G401.6 (cell line): ENCODE data around the gene JAGN1.
"Not testable (repeated sequence)": the region's sequence is repeated elsewhere in the genome, so short reads cannot be mapped to it uniquely, and the experiment has no call there.

Experiments used
- FAIRE-seq: peaks from 2 replicates; lab custom pipeline; 2012; peaks lifted over from hg19 to GRCh38; lab: Jason Lieb, UNC

The JAGN1 gene

GRCh38 chr3:9918261-9919038, 28.0 kb downstream of the JAGN1 start:
- FAIRE-seq: no peak

GRCh38 chr3:9928158-9928557, 37.7 kb downstream of the JAGN1 start:
- FAIRE-seq: no peak

GRCh38 chr3:9930804-9931418, 40.5 kb downstream of the JAGN1 start:
- FAIRE-seq: no peak

- no peak for FAIRE-seq
Measured at GRCh38 chr3:9932535-9932842, 42.1 kb downstream of the JAGN1 start.

DNA sequence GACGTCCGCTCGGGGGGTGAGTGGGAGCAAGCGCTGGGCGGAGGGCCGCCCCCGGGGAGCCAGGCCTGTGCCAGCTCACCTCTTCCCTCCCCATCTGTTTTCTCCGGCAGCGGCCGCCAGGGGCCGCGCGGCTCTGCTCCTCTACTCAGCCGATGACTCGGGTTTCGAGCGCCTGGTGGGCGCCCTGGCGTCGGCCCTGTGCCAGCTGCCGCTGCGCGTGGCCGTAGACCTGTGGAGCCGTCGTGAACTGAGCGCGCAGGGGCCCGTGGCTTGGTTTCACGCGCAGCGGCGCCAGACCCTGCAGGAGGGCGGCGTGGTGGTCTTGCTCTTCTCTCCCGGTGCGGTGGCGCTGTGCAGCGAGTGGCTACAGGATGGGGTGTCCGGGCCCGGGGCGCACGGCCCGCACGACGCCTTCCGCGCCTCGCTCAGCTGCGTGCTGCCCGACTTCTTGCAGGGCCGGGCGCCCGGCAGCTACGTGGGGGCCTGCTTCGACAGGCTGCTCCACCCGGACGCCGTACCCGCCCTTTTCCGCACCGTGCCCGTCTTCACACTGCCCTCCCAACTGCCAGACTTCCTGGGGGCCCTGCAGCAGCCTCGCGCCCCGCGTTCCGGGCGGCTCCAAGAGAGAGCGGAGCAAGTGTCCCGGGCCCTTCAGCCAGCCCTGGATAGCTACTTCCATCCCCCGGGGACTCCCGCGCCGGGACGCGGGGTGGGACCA, 42.6 kb downstream of the JAGN1 start:
- FAIRE-seq: no peak

GRCh38 chr3:9933561-9934234, 43.3 kb downstream of the JAGN1 start, which contains the start of gene CRELD1:
Gene CRELD1, plus strand, starts transcription at chr3:9933834. Its CDS starts 605 bp downstream, at chr3:9934439.
- FAIRE-seq: peak; percentile 88

DNA sequence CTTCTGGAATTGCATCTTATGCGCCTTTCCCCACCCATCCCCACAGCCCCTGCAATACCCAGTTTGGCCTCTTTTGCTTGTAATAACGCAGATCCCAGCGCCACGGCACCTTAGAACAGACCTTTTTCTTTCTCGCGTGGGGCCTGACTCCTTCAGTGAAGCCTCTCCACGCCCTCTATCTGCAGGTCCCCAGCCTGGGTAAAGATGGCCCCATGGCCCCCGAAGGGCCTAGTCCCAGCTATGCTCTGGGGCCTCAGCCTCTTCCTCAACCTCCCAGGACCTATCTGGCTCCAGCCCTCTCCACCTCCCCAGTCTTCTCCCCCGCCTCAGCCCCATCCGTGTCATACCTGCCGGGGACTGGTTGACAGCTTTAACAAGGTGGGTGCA, 43.8 kb downstream of the JAGN1 start:
- FAIRE-seq: no peak

- FAIRE-seq: no peak
Measured at GRCh38 chr3:9934993-9935392, 44.6 kb downstream of the JAGN1 start.

DNA sequence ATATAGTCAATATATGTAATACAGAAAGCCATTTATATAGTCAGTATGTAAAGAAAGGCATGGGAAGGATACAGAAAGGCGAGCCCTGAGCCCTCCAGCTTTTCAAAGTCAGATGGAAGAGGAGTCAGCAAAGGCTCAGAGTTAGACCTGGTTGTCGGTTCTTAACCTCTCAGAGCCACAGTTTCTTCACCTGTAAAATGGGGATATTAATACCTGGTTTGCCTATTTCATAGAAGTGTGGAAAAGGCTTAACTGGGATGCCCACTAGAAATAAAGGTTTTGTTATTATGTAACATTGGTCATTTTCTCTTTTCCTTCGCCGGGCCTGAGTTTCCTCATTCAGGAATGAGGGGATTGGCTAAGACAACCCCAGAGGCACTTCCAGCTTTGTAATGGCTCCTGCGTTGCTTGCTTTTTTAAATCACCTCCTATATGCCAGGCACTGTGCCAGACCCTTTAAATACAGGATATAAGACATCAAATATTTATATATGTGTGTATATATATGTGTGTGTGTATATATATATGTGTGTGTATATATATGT, 45.6 kb downstream of the JAGN1 start:
- FAIRE-seq: no peak

- no peak for FAIRE-seq
Measured at GRCh38 chr3:9937486-9938238, 47.3 kb downstream of the JAGN1 start.

- FAIRE-seq: no peak
Measured at GRCh38 chr3:9938966-9939365, 48.6 kb downstream of the JAGN1 start.

- not testable (repeated sequence) for FAIRE-seq
Measured at GRCh38 chr3:9939906-9940305, 49.5 kb downstream of the JAGN1 start.

DNA sequence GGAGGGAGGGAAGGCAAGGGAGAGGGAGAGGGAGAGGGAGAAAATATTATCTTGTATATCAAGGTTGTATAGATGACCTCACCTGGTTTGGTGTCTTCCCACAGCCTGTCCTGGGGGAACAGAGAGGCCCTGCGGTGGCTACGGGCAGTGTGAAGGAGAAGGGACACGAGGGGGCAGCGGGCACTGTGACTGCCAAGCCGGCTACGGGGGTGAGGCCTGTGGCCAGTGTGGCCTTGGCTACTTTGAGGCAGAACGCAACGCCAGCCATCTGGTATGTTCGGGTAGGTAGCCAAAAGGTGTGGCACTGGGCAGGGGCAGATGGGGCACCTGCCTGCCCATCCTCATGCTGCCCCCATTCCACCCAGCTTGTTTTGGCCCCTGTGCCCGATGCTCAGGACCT, 50.3 kb downstream of the JAGN1 start:
- no peak for FAIRE-seq

GRCh38 chr3:9942164-9942563, 51.8 kb downstream of the JAGN1 start:
- no peak for FAIRE-seq

GRCh38 chr3:9942934-9943690, 52.7 kb downstream of the JAGN1 start:
- no peak for FAIRE-seq
